ENCODE data around the gene TIFAB.

The TIFAB gene

DNA sequence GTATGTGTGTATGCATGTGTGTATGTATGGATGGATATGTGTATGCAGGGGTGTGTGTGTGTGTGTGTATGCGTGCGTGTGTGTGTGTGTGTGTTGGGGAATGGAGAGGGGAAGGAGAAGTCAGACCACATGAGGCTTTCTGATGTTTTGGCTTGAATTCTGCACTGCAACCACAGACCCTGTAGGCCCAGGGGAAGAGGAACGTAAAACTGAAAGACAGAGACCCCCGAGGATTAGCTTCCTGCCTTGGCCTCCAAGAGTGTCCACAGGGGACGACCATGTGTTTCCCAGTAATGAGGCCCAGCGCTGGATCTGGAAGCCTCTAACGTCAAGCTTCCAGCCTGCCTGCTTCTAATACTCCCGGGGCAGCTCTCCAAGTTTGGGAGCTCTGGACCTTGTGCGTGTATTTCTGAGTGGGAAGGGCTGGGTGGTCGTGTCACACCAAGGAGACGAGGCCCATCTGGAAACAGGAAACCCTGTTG lies 10.8 kb downstream of the TIFAB start:
- DNase-seq = no peak

DNA sequence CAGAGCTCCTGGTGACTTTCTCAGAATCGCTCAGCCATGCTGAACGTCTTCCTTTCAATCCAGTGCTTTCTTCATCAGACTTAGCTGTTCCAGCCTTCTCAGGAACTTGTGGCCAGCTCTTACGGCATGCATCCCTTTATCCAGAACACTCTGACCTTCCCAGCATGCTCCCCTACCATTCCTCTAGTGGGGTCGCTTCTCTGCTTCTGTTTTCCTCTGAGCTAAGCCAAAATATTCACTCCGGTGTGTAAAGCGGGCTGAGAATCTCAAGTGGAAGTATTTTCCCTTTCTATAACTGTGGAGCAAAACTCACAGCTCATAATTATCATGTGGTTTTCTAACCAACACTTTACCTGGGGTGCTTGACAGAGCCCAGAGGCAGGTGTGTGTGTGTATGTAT lies 11.2 kb downstream of the TIFAB start:
- no peak for DNase-seq

DNA sequence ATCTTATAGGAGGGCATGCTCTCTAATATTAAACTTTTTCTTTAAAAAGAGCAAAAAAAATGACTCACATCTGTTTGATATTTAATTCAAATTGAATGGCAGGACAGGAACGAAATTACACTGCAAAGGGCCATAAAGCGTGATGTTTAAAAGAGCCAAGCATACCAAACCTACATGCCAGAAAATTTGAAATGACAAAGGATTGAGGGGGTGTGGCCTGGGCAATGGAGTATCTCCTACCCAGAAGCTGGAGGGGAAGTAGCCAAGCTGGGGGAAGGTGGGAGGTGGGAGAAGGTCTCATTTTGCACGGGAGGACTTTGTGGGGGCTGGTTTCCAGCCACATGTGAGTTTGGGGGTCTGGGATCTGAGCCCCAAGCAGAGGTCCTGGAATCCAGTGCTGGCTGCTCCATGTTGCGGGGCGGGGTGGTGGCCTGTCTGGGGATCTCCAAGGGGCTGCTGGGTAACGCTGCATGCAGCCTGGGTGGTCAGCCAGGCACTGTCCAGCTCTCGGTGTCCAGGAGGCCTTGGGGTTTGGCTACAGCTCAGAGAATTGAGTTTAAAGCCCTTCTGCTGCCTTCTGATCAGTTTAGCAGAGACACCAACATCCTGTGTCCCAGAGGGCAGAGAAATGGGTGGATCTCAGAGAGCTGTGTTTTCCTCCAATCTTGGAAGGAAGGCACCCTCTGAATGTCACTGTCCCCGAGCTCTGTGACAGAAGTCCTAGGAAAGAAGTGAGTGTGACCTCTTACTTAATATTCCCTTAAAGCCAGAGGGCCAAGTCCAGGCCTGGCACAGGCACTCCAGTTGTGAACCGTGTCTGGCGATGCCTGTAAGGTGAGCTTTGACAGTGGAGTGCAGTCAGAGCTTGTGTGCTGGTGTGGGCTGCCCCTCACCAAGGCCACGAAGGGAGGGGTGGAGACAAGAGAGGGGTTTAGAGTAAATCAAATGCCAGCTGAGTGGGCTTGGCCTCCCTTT lies 12.6 kb downstream of the TIFAB start:
- no peak for DNase-seq

DNA sequence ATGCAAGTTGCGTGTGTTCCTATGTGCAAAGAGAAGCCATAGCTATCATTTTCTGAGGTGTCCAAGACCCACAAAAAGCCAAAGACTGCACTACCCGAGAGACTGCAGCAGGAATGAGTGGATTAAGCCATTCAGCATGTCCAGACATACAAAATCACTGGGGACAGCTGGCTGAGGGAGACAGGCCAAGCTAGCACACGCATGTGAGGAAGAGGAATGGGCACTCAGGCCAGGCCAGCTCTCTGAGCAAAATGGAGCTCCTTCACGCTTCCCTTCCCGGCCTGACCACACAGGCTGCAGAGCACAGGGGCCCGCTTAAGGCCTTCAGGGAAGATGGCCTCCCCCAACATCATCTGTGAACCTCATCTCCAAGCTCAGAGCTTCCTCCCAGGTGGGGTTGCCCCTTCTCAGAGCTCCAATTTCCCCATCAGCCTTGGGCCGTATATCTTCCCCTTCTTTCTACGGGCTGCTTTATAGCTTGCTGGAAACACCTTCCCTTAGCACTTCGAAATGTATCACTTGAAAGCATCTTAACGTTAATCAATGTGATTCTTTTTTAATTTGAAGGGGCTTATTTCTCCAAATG lies 13.4 kb downstream of the TIFAB start:
- DNase-seq = no peak

DNA sequence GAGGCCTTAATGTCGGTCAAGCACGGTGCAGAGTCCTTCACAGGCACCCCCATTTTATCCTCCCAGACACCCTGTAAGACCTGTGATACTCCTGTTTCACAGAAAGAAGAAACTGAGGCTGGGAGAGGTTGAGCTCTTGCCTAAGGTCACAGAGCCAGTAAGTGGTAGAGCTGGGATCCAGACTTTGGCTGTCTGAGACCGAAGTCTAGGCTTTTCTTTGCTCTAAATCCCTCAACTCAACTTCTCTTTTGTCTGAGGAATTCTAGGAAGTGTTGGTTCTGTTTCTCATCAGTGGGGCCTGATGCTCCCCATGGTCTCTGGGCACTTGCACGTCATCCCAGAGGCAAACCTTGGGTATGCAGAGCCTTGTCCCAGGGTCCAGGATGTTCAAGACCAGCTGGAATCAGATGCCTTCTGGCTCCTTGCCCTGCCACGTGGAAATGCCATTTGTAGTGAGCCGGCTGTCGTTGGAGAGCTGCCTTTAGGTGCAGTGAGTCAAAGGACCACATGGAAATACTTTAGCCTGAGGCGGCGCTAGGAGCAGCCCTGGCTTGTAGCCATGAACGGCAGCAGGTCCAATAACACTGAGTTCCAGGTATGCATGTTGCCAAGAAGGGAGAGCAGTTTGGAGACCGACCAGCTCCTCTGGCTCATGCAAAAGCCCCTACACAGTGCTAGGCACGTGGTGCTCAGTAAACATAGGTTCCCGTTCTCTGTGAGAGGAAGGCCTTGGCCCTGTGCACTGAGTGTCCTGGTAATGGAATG lies 14.2 kb downstream of the TIFAB start:
- DNase-seq = no peak

DNA sequence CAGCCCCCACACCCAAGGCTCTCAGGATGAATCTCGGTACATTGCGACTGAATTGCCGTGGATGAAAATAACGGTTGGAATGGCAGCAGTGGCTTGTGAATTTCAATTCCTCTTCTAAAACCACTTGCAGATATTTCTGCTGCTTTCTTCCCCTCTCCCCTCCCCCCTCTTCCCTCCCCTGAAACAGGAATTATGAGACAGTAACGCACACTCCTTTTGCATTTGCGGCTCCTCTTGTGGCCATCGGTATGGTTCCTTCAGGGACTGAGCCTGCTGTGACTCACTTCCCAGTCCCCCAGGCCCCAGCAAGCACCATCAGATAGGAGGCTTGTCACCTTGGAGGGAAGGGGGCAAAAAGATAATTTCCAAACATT lies 14.7 kb downstream of the TIFAB start:
- DNase-seq = no peak

DNA sequence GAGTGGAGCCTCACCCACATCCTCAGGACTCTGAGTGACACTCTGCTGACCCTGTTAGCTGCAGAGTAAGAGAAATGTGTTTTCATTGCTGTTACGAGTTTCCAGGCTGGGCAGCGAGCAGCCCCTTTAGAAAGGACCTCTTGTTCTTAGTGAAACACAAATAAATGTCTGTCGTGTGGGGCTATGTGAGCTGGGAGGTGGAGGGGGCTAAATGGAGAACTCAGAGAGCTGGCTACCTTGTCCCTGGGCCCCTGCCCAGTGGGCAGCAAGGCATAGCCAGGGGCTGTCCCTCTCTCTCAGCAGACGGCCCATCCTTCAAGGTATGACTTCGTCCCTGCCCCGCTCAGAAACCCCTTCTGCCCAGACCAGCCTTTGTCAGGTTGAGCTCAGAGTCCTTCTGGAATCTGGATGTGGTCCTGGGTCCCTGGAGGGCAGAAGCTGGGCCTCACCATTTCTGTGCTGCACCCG lies 15.2 kb downstream of the TIFAB start:
- DNase-seq = no peak

DNA sequence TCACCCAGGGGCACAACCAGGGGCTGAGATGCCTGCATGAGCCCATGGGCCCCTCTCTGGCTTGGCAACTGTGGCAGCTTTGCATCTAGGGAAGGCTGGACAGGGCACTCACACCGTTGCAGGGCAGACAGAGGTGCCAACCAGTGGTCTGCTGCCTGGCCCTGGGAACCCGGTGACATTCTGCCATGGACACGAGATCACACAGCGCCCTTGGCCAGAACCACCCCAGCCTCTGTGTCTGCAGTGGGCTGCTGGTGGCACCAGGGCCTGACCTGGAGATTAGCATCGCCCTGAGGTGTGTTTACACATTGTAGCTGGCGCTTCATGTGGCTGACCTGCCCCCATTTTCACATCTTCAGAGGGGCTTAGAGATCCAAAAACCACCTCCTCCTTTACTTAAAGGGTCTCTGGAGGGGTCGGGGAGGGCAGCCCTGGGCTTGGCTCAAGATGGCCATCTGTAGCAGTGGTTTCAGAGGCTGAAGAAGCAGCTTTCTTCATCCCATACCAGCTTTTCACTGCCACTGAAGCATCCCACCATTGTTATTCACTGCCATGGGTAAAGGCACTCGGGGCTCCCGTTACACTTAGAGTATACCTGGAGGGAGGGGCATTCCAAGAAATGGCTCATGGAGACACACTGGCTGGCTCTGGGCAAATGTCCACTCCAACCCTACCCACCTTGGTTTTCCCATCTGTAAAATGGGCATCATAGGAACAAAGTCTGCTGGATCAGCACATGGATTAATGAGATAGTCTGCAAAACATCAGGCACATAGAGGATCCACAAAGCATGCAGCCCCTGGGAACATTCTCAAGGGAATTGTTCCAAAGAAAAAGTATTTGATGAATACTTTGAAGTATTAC lies 16.5 kb downstream of the TIFAB start:
- DNase-seq = no peak

DNA sequence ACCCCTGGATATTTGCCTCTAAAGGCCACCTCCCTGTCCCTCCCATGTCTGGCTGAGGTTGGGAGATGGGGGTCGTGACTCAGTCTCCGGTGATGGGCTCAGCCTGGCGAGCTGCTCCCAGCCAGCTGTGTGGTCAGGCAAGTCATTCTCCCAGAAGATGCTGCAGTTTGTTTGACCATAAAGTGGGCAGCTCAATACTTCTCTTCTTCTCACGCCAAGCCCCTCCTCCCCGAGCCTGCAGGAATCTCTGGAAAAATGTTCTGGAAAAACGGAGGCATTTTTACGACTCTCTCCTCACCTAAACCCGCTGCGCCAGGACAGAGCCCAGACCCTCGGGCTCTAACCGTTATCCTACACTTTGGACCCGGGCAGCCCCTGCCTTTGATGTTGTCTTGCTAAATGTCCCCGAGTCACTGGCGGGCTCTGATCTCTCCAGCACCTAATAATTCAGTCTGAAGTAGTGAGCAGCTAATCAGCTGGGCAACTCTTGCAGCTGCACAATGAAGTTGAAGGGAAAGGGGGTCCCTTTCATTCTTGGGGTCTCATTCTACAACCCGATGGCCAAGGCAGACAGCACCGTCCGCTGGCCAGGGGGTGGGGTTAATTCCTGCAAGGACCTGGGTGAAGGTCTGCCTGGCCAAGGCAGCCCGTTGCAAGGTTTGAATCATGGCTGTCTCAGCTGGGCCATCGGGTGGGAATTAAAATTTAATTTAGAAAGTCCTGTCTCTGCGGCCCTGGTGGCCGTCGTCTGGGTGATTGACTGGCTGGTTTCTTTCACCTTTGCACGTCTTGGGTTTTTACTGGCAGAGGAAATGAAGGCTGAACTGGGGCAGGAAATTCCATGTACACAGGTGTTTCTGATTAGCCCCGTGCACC lies 17.3 kb downstream of the TIFAB start:
- DNase-seq = no peak

DNA sequence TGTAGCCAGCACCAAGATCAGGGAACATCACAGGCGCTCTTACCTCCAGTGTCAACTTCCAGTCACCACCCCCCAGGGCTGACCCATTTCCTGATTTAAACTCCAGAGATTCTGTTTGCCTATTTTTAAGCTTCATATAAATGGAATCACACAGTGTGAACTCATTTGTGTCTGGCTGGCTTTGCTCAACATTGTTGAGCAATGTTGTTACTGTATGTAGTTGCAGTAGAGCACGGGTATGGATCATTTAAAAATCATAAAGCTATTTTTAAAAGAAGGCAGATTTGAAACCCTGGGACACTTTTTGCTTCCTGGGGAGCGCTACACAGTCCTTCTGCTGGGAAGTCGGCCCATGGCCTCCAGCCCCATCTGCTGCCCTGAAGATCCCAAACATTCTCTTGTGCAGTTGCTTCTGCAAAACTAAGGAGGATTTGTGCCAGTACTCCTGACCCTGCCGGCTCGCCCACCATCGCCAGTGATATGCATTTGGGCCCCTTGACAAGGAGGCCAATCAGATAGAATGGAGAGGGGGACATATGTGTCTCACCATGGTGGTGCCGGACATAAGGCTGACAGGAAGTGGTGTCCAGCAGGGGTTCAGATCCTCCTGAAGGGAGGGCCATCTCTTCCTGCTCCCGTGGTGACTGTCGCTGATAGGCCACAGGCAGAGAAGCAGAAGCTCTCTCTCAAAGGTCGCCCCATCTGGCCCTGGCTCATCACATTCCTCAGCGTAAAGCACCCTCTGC lies 18.3 kb downstream of the TIFAB start:
- no peak for DNase-seq

DNA sequence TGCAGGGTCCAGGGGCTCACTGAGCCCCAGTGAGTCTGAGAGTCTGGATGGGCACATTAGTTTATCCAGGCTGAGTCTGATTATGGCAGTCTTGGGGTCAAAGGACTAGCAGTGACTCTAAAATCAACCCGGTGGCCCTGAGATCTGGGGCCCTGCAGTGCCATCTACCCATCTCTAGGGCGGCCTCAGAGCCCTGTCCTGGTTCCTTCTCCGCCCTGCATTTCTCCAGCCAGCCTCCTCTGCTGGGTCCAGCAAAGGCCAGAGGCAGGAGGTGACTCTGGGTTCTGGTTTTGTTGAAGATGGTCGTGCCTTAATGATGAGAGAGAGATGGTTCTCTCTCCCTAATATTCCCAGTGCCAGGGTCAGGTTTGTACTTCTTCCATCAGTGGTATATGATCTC lies 20.0 kb downstream of the TIFAB start:
- no peak for DNase-seq

DNA sequence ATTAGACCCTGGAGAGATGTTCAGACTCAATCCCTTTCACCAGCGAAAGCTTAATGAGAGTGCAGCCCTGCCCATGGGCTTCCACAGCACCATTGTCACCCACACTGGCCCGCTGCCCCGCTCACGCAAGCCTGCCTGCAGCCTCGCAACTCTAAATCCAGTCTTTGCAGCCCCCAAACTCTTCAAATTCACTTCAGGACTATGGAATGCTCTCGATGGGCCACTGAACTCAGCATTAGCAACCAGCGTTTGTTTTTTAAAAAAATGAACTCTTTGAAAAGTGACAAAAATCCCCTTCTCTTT lies 22.1 kb downstream of the TIFAB start:
- no peak for DNase-seq

DNA sequence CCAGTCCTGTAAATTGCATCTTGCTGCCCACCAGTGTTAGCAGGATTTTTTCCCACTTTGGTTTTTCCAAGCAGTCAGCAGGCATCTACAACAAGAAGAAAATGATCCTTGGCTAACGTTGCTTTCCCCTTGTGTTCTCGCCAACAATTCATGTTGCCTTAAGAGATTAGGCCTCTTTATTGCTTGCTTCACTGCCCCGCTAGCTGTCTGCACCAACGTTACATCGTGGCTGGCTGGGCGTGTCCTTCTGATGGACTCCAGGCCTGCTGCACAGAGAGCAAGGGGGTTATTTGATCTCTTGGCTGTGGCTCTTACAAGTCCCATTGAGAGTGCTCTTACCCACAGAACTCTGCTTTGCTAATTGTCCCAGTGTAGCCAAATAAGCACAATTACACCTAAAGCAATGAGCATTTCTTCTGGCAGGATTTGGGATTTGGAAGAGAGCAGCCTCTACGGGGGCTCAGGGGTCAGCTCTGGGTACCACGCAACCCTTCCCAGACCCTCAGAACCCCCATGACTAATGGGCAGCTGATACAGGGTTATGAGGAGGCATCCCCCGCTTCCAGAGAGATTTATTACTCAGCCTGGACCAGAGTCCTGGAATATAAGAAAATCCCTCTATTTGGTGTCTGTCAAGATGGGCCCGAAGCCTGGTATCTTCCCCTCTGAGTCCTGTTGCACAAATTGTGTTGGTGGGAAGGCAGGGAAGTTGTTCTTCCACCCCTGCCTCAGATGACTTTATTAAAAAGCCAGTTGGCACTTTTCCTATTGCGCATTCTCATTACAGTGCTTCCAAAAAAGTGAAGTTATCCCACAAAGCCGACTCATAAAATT lies 22.6 kb downstream of the TIFAB start:
- no peak for DNase-seq

DNA sequence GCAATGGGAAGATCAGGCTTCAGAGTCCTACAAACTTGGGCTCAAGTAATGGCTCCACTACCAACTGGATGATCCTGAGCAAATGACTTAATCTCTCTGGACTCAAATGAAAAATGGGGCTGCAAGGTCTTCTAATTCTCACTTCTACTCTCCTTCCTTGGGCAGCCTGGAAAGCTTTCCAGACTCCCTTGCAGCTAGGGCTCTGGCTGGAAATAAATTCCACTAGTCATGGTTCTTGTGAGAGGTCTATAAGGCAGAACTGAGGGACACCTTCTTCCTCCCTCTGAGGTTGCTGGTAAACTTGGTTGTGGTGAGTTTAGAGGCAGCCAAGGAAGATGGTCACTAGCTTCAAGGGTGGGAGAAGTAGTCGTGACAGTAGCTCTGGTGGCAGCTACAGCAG lies 23.6 kb downstream of the TIFAB start:
- DNase-seq = no peak

DNA sequence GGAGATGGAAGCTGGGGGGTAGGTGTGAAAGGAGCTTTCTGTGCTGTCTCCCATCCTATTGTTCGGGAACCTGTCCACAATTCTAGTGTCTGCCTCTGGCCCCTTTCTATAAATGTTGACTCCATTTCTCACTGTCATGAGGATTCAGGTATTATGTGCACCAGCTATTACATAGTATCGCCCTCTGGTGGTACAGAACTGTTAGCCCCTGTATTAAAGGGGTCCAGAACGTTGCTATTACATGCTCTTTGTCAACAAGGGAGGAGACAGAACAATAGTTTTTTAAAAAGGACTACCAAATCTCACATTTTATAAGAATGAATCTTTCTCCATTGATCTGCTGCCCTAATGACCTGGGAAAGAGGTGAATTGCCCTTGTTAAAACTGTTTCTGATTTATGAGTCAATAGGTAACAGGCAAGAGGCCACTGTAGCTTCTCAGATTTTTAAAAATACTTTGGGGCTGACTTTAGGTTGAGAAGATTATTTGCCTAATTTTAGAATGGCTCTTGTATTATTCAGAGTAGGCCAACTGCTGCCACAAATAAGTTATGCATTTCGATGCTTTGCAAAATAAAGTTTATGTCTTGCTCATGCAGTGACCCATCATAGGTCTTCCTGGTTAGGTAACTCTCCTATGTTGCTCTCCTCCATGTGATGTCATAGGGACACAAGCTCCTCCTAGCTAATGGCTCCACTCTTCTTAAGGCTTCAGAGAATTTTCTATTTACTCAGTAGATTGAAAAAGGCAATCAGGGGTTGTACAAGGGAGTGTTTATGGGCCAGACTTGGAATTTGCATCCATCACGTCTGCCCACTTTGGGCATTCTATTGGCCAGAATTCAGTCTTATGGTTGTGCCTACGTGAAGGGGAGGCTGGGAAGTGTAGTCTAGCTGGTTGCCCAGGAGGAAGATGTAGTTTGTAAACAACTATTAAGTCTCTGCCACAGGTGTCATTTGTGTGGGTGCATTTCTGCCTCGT lies 25.8 kb downstream of the TIFAB start:
- peak; percentile 63 for DNase-seq

DNA sequence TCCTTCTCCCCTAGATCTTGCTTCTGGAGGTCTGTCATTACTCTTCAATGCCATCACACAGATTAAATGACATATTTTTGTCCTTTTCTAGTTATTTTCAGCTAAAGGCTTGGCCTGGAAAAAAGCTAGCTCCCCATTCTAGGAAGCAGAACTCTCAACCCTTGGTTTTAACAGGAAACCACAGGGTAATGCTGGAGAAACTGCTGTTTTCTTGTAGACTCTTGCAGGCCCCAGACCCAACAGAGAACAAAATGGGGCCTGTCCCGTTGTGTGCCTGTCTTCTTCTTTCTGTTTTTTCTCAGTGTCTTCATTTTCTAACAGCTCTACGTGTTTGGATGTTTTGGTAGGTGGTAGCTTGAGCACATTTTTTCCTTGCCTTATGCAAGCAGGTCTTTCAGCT lies 26.5 kb downstream of the TIFAB start:
- no peak for DNase-seq

DNA sequence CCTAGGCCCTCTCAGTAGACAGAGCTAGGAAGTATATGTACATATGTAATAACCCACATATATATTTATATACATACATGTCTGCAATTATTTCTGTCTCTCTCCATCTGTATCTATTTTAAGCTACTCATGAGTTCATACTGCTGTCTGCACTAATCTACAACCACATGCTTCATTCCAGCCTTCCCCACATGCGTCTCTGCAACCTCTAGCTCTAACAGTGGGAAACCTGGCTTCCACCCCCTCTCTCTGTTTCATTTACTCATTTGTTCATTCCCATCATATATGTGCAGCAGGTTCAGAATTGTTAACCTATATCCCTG lies 28.3 kb downstream of the TIFAB start:
- no peak for DNase-seq

DNA sequence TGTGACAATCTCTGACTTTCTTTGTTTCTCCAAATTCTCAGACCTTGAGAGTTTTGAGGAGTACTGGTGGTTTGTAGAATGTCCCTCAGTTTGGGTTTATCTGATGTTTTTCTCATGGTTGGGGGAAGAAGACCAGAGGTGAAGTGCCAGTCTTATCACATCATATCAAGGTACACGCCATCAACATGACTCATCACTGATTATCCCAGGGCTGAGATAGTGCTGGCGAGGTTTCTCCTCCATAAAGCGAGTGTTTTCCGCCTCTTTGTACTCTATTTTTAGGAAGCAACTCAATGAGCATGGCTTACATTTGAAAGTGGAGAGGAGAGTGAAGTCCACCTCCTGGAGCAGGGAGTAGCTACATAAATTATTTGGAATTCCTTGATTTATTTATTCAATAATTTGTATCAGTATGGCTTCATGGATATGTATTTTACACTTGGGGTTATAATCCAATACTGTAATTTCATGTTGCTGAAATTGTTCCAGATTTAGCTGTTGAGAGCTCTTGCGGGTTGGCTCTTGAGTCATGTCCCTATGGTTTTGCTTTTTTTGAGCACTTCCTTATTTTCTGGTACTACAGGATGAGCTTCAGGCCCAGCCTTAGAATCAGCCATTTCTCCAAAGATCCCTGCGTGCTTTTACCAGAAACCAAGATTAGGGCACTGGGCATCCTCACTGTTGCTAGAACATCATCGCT lies 28.9 kb downstream of the TIFAB start:
- DNase-seq = no peak
